ENCODE data around the gene SEMA5A.

GRCh38 chr5:9537223-9538141 lies 8.4 kb downstream of the SEMA5A start:
- TF ChIP-seq, protein P1, sequence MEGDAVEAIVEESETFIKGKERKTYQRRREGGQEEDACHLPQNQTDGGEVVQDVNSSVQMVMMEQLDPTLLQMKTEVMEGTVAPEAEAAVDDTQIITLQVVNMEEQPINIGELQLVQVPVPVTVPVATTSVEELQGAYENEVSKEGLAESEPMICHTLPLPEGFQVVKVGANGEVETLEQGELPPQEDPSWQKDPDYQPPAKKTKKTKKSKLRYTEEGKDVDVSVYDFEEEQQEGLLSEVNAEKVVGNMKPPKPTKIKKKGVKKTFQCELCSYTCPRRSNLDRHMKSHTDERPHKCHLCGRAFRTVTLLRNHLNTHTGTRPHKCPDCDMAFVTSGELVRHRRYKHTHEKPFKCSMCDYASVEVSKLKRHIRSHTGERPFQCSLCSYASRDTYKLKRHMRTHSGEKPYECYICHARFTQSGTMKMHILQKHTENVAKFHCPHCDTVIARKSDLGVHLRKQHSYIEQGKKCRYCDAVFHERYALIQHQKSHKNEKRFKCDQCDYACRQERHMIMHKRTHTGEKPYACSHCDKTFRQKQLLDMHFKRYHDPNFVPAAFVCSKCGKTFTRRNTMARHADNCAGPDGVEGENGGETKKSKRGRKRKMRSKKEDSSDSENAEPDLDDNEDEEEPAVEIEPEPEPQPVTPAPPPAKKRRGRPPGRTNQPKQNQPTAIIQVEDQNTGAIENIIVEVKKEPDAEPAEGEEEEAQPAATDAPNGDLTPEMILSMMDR (IDR thresholded peaks at IDR 0.05): no peak
- TF ChIP-seq POLR2AphosphoS5 (IDR thresholded peaks at IDR 0.05; ENCODE audit: low read depth, low read length) (no peak), TCF7L2 (IDR thresholded peaks at IDR 0.05; ENCODE audit: low read depth, low read length) (no peak), SIN3A (IDR thresholded peaks at IDR 0.05; ENCODE audit: borderline replicate concordance, insufficient read depth, low read depth, low read length) (no peak)
- TF ChIP-seq, protein P2, sequence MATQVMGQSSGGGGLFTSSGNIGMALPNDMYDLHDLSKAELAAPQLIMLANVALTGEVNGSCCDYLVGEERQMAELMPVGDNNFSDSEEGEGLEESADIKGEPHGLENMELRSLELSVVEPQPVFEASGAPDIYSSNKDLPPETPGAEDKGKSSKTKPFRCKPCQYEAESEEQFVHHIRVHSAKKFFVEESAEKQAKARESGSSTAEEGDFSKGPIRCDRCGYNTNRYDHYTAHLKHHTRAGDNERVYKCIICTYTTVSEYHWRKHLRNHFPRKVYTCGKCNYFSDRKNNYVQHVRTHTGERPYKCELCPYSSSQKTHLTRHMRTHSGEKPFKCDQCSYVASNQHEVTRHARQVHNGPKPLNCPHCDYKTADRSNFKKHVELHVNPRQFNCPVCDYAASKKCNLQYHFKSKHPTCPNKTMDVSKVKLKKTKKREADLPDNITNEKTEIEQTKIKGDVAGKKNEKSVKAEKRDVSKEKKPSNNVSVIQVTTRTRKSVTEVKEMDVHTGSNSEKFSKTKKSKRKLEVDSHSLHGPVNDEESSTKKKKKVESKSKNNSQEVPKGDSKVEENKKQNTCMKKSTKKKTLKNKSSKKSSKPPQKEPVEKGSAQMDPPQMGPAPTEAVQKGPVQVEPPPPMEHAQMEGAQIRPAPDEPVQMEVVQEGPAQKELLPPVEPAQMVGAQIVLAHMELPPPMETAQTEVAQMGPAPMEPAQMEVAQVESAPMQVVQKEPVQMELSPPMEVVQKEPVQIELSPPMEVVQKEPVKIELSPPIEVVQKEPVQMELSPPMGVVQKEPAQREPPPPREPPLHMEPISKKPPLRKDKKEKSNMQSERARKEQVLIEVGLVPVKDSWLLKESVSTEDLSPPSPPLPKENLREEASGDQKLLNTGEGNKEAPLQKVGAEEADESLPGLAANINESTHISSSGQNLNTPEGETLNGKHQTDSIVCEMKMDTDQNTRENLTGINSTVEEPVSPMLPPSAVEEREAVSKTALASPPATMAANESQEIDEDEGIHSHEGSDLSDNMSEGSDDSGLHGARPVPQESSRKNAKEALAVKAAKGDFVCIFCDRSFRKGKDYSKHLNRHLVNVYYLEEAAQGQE (IDR thresholded peaks at IDR 0.05; ENCODE audit: insufficient read depth in 1 of 2, low read depth in 2 of 2, low read length in 1 of 2): no peak
